ENCODE data around the gene MYCN. TPM values are rescaled to one million over a fixed set of nuclear protein-coding genes. Genes with fewer than 3 reads are reported as not detected.
"Not testable (repeated sequence)": the region's sequence is repeated elsewhere in the genome, so short reads cannot be mapped to it uniquely, and the experiment has no call there.

MYCN gene
- total RNA-seq, 1 donor from 2014 or later: 68.3 TPM

DNA sequence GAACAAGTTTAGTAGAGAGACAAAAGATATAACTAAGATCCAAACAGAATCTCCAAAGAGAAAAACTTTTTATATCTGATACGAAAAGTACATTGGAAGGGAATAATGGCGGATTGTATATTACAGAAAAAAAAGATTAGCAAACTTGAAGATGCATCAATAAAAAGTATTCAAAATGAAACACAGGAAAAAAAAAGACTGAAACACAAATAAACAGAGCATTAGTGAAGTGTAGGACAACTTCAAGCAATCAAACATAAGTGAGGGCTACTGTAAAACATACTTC lies 41.1 kb upstream of the MYCN start:
- TF ChIP-seq, protein P1, sequence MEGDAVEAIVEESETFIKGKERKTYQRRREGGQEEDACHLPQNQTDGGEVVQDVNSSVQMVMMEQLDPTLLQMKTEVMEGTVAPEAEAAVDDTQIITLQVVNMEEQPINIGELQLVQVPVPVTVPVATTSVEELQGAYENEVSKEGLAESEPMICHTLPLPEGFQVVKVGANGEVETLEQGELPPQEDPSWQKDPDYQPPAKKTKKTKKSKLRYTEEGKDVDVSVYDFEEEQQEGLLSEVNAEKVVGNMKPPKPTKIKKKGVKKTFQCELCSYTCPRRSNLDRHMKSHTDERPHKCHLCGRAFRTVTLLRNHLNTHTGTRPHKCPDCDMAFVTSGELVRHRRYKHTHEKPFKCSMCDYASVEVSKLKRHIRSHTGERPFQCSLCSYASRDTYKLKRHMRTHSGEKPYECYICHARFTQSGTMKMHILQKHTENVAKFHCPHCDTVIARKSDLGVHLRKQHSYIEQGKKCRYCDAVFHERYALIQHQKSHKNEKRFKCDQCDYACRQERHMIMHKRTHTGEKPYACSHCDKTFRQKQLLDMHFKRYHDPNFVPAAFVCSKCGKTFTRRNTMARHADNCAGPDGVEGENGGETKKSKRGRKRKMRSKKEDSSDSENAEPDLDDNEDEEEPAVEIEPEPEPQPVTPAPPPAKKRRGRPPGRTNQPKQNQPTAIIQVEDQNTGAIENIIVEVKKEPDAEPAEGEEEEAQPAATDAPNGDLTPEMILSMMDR (conservative IDR thresholded peaks at IDR 0.05): no peak
- Mint-ChIP-seq H3K4me3 (no peak overlapping the region), H3K27ac (no peak overlapping the region), H3K27me3 (no peaks in the 10 kb centered on the region), H3K4me1 (ENCODE audit: unreplicated experiment) (peaks cover 14% of the 10 kb centered on the region), H3K36me3 (no peaks in the 10 kb centered on the region), H3K9me3 (peaks cover 21% of the 10 kb centered on the region)
- no peak for DNase-seq (ENCODE audit: extremely low spot score, unreplicated experiment)

DNA sequence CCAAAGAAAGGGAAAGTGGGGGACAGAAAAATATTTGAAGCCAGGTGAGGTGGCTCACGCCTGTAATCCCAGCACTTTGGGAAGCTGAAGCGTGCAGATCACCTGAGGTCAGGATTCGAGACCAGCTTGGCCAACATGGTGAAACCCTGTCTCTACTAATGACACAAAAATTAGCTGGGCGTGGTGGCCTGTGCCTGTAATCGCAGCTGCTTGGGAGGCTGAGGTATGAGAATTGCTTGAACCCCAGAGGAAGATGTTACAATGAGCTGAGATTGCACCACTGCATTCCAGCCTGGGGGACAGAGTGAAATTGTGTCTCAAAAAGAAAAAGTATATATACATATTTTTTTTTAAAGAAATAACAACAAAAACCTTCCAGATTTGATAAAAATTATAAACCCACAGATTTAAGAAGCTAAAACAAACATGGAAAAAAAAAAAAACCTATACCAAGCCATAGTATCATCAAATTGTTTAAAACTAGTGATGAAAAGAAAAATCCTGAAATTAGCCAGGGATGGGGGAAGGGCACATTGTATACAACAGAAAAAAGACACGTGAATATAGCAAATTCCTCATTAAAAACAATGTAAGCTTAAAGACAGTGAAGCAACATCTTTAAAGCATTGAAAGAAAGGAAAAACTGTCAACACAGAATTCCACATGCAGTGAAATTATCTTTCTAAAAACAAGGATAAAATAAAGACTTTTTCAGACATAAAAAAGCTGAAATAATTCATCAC lies 40.4 kb upstream of the MYCN start:
- H3K4me1 Mint-ChIP-seq (ENCODE audit: unreplicated experiment): peaks cover 10% of the 10 kb centered on the region
- TF ChIP-seq, protein P1 (conservative IDR thresholded peaks at IDR 0.05): no peak
- H3K27me3 Mint-ChIP-seq: no peaks in the 10 kb centered on the region
- peaks cover 21% of the 10 kb centered on the region for H3K9me3 Mint-ChIP-seq
- no peak overlapping the region for H3K4me3 Mint-ChIP-seq
- no peaks in the 10 kb centered on the region for H3K36me3 Mint-ChIP-seq
- H3K27ac Mint-ChIP-seq: no peak overlapping the region
- DNase-seq (ENCODE audit: extremely low spot score, unreplicated experiment): no peak

DNA sequence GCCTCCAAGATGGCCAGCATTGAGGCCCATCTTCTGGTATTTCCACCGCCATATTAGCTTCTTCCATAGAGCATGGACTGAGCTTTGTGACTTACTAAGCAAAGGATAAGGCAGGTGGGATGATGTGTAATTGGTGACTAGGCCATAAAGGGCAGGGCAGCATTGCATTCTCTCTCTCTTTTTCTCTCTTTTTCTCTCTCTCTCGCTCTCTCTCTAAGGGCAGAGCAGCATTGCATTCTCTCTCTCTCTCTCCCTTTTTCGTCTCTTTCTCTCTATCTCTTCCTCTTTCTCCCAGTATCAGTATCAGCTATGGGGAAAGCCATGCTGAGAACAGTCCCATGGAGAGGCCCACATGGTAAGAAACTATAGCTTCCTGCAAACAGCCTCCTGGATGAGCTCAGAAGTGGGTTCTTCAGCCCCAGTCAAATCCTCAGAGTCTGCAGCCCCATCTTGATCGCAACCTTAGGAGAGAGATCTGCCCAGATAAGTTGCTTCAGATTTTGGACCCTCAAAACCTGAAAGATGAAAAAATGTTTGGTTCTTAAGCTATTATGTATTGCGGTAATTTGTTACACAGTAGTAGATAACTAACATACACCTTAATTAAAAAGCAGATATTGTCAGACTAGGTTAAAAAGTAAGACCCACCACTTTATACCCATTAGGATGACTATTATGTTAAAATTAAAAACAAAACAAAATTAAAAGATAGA lies 39.1 kb upstream of the MYCN start:
- H3K4me1 Mint-ChIP-seq (ENCODE audit: unreplicated experiment): peaks cover 4% of the 10 kb centered on the region
- H3K27ac Mint-ChIP-seq: no peak overlapping the region
- no peak for DNase-seq (ENCODE audit: extremely low spot score, unreplicated experiment)
- H3K27me3 Mint-ChIP-seq: no peaks in the 10 kb centered on the region
- TF ChIP-seq, protein P1 (conservative IDR thresholded peaks at IDR 0.05): no peak
- no peak overlapping the region for H3K4me3 Mint-ChIP-seq
- H3K36me3 Mint-ChIP-seq: no peaks in the 10 kb centered on the region
- peaks cover 22% of the 10 kb centered on the region for H3K9me3 Mint-ChIP-seq

DNA sequence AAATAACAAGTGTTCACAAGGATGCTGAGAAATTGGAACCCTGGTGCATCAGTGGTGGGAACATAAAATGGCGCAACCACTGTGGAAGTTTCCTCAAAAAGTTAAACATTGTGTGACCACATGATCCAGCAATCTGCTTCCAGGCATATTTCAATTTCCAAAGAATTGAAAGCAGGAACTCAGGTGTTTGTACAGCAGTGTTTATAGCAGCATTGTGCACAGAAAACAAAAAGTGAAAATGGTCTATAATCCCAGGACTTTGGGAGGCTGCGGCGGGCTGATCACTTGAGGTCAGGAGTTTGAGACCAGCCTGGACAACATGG lies 38.6 kb upstream of the MYCN start:
- H3K4me1 Mint-ChIP-seq (ENCODE audit: unreplicated experiment): no peaks in the 10 kb centered on the region
- DNase-seq (ENCODE audit: extremely low spot score, unreplicated experiment): no peak
- no peak overlapping the region for H3K4me3 Mint-ChIP-seq
- H3K36me3 Mint-ChIP-seq: no peaks in the 10 kb centered on the region
- TF ChIP-seq, protein P1 (conservative IDR thresholded peaks at IDR 0.05): no peak
- peaks cover 17% of the 10 kb centered on the region for H3K9me3 Mint-ChIP-seq
- no peak overlapping the region for H3K27ac Mint-ChIP-seq
- H3K27me3 Mint-ChIP-seq: no peaks in the 10 kb centered on the region

DNA sequence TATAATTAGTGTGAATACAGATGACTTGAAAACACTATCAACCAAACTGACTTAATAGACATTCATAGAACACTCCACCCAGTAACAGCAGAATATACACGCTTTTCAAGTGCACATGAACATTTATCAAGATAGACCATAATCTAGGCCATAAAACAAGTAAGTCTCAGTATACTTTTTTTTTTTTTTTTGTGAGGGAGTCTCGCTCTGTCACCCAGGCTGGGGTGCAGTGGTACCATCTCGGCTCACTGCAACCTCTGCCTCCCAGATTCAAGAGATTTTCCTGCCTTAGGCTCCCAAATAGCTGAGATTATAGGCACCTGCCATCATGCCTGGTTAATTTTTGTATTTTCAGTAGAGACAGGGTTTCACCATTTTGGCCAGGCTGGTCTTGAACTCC lies 36.4 kb upstream of the MYCN start:
- not testable (repeated sequence) for DNase-seq (ENCODE audit: extremely low spot score, unreplicated experiment); H3K27ac Mint-ChIP-seq; H3K9me3 Mint-ChIP-seq; H3K4me1 Mint-ChIP-seq (ENCODE audit: unreplicated experiment); H3K27me3 Mint-ChIP-seq; H3K4me3 Mint-ChIP-seq; H3K36me3 Mint-ChIP-seq

DNA sequence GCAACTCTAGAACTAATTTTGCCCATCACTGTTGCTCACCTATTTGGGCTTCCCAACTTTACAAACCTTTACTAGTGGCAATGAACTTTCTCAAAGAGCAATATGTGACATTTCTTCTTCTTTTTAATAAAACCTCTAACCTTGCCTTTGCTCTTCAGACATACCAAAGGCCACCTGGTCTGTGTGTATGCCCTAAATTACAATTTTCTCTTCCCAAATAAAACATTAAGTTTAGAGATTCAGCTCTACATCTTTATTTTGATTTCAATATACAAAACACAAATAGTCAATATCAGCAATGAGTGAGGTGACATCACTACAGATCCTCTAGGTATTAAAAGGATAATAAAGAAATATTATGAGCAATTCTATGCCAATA lies 35.1 kb upstream of the MYCN start:
- H3K4me3 Mint-ChIP-seq: no peak overlapping the region
- peaks cover 6% of the 10 kb centered on the region for H3K9me3 Mint-ChIP-seq
- H3K36me3 Mint-ChIP-seq: no peaks in the 10 kb centered on the region
- TF ChIP-seq, protein P1 (conservative IDR thresholded peaks at IDR 0.05): no peak
- no peaks in the 10 kb centered on the region for H3K27me3 Mint-ChIP-seq
- H3K27ac Mint-ChIP-seq: no peak overlapping the region
- H3K4me1 Mint-ChIP-seq (ENCODE audit: unreplicated experiment): no peaks in the 10 kb centered on the region
- DNase-seq (ENCODE audit: extremely low spot score, unreplicated experiment): no peak
